Testis (tissue), 2 donors: ENCODE results near the gene SREBF2.

Source experiments
- POLR2A ChIP-seq: fragments of 450-650 bp; IDR thresholded peaks from one replicate; pipeline ENCODE4 v1.6.1; 2017; ENCODE audit warnings: antibody characterized with exemption, mild to moderate bottlenecking, moderate library complexity
- TF ChIP-seq, protein P1 (sequence below), 3 experiments: fragments of 450-650 bp in 2 of 3; fragments of 200-600 bp in 1 of 3; sonication (generic) in 1 of 3; IDR thresholded peaks; one replicate each; pipeline ENCODE4 v1.5.1; 2016 to 2019; ENCODE audit warnings: antibody characterized with exemption in 3 of 3, mild to moderate bottlenecking in 2 of 3, moderate library complexity in 1 of 3

DNA sequence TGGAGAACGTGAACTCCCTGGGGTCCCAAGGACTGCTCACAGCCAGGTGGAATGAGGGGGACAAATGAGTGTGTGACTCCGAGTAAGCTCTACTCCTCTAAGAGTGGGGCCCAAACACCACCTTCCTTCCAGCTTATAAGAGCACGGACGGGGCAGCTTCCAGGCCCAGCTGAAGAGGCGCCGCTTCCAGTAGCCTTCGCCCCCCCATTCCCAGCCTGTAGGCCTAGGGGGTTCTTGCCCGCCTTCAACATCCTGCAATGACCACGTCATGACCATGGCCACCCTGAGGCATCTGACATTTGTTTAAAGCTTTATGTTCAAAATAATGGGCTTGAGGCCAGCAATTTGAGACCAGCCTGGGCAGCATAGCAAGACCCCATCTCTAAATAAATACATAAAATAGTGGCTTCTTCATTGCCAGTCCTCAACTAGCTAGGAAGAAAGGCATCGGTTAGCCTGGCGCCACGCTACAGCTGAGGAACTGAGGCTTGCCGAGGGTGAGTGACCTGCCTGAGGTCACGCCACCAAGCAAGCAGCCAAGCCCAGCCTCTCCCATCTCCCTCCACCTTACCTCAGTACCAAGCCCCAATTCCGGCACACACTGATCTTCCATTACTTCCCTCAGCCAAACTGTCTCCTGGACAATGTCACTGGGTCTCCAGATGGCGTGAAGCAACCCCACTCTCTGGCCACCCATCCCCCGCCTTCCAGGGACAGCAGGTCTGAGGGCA, 101.5 kb downstream of the SREBF2 start:
- TF ChIP-seq, protein P1, sequence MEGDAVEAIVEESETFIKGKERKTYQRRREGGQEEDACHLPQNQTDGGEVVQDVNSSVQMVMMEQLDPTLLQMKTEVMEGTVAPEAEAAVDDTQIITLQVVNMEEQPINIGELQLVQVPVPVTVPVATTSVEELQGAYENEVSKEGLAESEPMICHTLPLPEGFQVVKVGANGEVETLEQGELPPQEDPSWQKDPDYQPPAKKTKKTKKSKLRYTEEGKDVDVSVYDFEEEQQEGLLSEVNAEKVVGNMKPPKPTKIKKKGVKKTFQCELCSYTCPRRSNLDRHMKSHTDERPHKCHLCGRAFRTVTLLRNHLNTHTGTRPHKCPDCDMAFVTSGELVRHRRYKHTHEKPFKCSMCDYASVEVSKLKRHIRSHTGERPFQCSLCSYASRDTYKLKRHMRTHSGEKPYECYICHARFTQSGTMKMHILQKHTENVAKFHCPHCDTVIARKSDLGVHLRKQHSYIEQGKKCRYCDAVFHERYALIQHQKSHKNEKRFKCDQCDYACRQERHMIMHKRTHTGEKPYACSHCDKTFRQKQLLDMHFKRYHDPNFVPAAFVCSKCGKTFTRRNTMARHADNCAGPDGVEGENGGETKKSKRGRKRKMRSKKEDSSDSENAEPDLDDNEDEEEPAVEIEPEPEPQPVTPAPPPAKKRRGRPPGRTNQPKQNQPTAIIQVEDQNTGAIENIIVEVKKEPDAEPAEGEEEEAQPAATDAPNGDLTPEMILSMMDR (IDR thresholded peaks at IDR 0.05) = no peak
- TF ChIP-seq POLR2A = no peak
